ENCODE measurements around the gene TRAP1. TPM values are rescaled to one million over a fixed set of nuclear protein-coding genes. Genes with fewer than 3 reads are reported as not detected.

Gene TRAP1
- total RNA-seq, 1 donor from 2014 or later, result 111 TPM

DNA sequence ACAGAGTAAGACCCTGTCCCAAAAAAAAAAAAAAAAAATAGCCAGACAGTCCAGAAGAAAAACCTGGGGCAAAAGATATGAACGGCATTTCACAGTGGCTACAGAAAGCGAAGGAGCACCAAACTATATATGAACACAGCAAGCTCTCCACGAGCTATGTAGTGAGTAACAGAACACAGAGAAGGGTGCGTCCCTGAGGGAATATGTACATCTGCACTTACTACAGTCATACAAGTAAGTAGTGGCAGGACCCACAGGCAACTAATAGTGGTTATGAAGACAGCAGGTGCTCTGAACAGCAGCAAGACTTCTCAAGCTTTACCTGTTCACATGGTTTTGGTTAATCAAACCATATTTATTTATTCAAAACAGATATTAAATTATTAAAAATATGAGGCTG lies 15.8 kb downstream of the TRAP1 start:
- TF ChIP-seq, protein P1, sequence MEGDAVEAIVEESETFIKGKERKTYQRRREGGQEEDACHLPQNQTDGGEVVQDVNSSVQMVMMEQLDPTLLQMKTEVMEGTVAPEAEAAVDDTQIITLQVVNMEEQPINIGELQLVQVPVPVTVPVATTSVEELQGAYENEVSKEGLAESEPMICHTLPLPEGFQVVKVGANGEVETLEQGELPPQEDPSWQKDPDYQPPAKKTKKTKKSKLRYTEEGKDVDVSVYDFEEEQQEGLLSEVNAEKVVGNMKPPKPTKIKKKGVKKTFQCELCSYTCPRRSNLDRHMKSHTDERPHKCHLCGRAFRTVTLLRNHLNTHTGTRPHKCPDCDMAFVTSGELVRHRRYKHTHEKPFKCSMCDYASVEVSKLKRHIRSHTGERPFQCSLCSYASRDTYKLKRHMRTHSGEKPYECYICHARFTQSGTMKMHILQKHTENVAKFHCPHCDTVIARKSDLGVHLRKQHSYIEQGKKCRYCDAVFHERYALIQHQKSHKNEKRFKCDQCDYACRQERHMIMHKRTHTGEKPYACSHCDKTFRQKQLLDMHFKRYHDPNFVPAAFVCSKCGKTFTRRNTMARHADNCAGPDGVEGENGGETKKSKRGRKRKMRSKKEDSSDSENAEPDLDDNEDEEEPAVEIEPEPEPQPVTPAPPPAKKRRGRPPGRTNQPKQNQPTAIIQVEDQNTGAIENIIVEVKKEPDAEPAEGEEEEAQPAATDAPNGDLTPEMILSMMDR (IDR thresholded peaks at IDR 0.05; ENCODE audit: insufficient read depth, low read length, severe bottlenecking), result no peak
- no peak for FAIRE-seq
- no peak for DNase-seq (ENCODE audit: low read depth)
- peaks cover 2% of the 10 kb centered on the region for H3K36me3 ChIP-seq (ENCODE audit: control insufficient read depth, insufficient read depth, low read length)
- H3K4me3 ChIP-seq (ENCODE audit: low read depth, low read length), result no peak overlapping the region
- no peaks in the 10 kb centered on the region for H3K27me3 ChIP-seq (ENCODE audit: control insufficient read depth, insufficient read depth, low read length)

DNA sequence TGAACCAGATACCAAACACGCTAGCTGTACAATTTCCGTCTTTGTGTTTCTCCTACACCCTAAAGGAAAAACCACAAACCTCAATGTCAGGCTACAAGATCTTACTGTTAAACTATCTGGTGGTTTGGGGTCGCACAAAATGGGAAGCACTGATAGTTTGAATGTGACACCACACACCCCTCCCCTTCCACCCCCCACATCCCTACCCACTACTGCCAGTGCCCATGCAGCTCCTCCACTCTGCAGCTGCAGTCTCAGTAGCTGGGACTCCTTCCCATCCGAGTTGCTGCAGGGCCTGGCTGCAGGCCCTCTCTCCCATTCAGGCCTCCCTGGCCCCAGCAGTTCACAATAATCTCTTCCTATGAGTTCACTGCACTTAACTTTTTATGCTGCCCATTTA lies 18.4 kb downstream of the TRAP1 start:
- H3K4me3 ChIP-seq (ENCODE audit: low read depth, low read length), result no peak overlapping the region
- H3K27me3 ChIP-seq (ENCODE audit: control insufficient read depth, insufficient read depth, low read length), result no peaks in the 10 kb centered on the region
- TF ChIP-seq, protein P1 (IDR thresholded peaks at IDR 0.05; ENCODE audit: insufficient read depth, low read length, severe bottlenecking), result no peak
- no peak for FAIRE-seq
- DNase-seq (ENCODE audit: low read depth), result no peak
- peaks cover 3% of the 10 kb centered on the region for H3K36me3 ChIP-seq (ENCODE audit: control insufficient read depth, insufficient read depth, low read length)

DNA sequence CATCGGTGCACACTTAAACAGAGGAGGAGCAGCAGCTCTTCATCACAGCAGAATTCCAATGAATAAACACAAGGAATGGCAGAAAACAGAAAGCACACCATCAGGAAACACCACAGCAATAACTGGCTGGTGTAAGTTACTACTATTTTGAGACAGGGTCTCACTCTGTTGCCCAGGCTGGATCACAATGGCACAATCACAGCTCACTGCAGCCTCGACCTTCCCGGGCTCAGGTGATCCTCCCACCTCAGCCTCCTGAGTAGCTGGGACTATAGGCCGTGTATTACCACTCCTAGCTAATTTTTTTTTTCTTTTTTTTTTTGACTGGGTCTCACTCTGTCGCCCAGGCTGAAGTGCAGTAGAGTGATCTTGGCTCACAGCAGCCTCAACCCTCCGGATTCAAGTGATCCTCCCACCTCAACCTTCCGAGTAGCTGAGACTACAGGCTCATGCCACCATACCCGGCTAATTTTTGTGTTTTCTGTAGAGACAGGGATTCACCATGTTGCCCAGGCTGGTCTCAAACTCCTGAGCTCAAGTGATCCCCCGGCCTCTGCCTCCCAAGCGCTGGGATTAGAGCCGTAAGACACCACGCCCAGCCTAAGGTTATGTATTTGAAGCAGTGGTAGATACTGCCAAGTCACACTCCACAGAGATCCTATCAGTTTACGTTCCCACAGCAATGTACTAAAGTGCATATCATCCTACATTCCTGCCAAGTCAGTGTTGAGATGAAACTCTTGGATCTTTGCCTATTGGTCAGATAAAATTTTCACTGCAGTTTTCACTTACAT lies 20.7 kb downstream of the TRAP1 start:
- H3K4me3 ChIP-seq (ENCODE audit: low read depth, low read length), result no peak overlapping the region
- FAIRE-seq (no peak), DNase-seq (ENCODE audit: low read depth) (no peak)
- peaks cover 2% of the 10 kb centered on the region for H3K36me3 ChIP-seq (ENCODE audit: control insufficient read depth, insufficient read depth, low read length)
- TF ChIP-seq, protein P1 (IDR thresholded peaks at IDR 0.05; ENCODE audit: insufficient read depth, low read length, severe bottlenecking), result no peak
- H3K27me3 ChIP-seq (ENCODE audit: control insufficient read depth, insufficient read depth, low read length), result no peaks in the 10 kb centered on the region

DNA sequence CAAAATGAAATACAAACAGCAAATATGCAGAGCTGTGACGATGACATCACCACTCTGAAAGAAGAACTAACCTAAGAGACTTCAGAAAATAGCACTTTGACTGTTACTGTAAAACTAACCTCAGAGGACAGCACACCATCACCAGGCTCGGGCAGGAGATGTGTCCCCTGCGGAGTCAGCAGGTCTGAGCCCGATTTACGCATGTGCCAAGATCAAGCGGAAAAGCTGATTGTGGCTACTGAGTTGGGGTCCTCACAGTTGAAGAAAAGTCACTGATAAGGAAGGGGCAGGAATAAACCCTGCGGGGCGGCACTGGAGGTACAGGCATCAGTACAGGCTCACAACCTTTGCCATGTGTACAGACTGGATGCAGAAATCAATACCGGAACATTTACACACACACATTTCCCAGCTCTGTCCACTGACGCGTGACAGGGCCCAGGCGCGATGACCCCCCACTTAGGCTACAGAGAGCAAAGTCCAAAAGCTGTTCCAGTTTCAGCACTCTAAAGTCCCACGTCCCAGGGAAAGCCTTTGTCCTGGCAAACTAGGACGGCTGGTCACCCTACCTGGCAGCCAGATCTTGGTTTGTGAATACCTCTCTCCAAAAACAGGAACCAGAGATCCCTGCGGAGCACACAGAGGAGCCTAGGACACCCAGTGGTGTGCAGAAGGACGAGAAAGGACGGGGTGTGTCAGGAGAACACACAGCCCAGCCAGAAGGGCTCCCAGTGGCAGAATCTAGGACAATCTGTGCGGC lies 21.5 kb downstream of the TRAP1 start:
- DNase-seq (ENCODE audit: low read depth), result no peak
- TF ChIP-seq, protein P1 (IDR thresholded peaks at IDR 0.05; ENCODE audit: insufficient read depth, low read length, severe bottlenecking), result no peak
- no peak for FAIRE-seq
- H3K27me3 ChIP-seq (ENCODE audit: control insufficient read depth, insufficient read depth, low read length), result no peaks in the 10 kb centered on the region
- peaks cover 2% of the 10 kb centered on the region for H3K36me3 ChIP-seq (ENCODE audit: control insufficient read depth, insufficient read depth, low read length)
- no peak overlapping the region for H3K4me3 ChIP-seq (ENCODE audit: low read depth, low read length)

DNA sequence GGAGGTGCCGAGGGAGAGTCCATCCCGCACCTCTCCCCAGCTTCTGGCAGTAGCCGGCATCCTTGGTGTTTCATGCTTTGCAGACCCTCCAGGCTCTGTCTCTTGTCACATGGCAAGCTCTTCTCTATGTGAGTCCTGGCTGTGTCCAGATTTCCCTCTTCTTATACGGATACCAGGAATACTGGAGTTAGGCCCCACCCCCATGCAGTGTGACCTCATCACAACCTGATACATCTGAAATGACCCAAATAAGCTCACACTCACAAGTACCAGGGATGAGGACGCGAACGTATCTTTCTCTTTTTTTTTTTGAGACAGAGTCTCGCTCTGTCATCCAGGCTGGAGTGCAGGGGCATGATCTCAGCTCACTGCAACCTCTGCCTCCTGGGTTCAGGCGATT lies 23.3 kb downstream of the TRAP1 start:
- DNase-seq (ENCODE audit: low read depth) (no peak), FAIRE-seq (no peak)
- peaks cover 2% of the 10 kb centered on the region for H3K36me3 ChIP-seq (ENCODE audit: control insufficient read depth, insufficient read depth, low read length)
- no peaks in the 10 kb centered on the region for H3K27me3 ChIP-seq (ENCODE audit: control insufficient read depth, insufficient read depth, low read length)
- H3K4me3 ChIP-seq (ENCODE audit: low read depth, low read length), result no peak overlapping the region
- TF ChIP-seq, protein P1 (IDR thresholded peaks at IDR 0.05; ENCODE audit: insufficient read depth, low read length, severe bottlenecking), result no peak

All from bronchial epithelial cell (primary cell).